Measurements from ENCODE around the gene TLX1. TPM values are rescaled to one million over a fixed set of nuclear protein-coding genes. Genes with fewer than 3 reads are reported as not detected.
A peak's percentile ranks its signal among the peaks of the same experiment; 100 is the strongest.

The TLX1 gene
- polyA plus RNA-seq, 10 donors, result not detected

- no peak for DNase-seq
Measured at GRCh38 chr10:101111547-101111946, 19.6 kb upstream of the TLX1 start.

- DNase-seq, result no peak
Measured at GRCh38 chr10:101112799-101113594, 18.1 kb upstream of the TLX1 start.

GRCh38 chr10:101113890-101114403 is 17.2 kb upstream of the TLX1 start:
- DNase-seq, result no peak

- no peak for DNase-seq
Measured at GRCh38 chr10:101114646-101115045, 16.5 kb upstream of the TLX1 start.

- DNase-seq, result no peak
Measured at GRCh38 chr10:101116754-101117153, 14.3 kb upstream of the TLX1 start.

- DNase-seq, result no peak
Measured at GRCh38 chr10:101118031-101118430, 13.1 kb upstream of the TLX1 start.

- DNase-seq, result no peak
Measured at GRCh38 chr10:101120520-101120883, 10.6 kb upstream of the TLX1 start.

GRCh38 chr10:101120884-101121653 is 10.0 kb upstream of the TLX1 start:
- DNase-seq, result no peak

GRCh38 chr10:101121654-101122031 is 9.5 kb upstream of the TLX1 start:
- DNase-seq, result no peak

- DNase-seq, result no peak
Measured at GRCh38 chr10:101122270-101123084, 8.6 kb upstream of the TLX1 start.

GRCh38 chr10:101123085-101123814 is 7.8 kb upstream of the TLX1 start:
- no peak for DNase-seq

GRCh38 chr10:101123815-101124617 is 7.1 kb upstream of the TLX1 start:
- DNase-seq, result no peak

GRCh38 chr10:101124933-101125332 is 6.2 kb upstream of the TLX1 start:
- no peak for DNase-seq

- DNase-seq, result no peak
Measured at GRCh38 chr10:101126684-101127628, 4.1 kb upstream of the TLX1 start.

- DNase-seq, result no peak
Measured at GRCh38 chr10:101130141-101130540, 959 bp upstream of the TLX1 start.

GRCh38 chr10:101131962-101132635 is 999 bp downstream of the TLX1 start:
- DNase-seq, result peak in 1 of 3 donors; percentile 11

GRCh38 chr10:101132636-101133473 is 1.8 kb downstream of the TLX1 start:
- no peak for DNase-seq

Measured in muscle of back (tissue), 11 donors.